ENCODE results near the gene UGT1A7.

DNA sequence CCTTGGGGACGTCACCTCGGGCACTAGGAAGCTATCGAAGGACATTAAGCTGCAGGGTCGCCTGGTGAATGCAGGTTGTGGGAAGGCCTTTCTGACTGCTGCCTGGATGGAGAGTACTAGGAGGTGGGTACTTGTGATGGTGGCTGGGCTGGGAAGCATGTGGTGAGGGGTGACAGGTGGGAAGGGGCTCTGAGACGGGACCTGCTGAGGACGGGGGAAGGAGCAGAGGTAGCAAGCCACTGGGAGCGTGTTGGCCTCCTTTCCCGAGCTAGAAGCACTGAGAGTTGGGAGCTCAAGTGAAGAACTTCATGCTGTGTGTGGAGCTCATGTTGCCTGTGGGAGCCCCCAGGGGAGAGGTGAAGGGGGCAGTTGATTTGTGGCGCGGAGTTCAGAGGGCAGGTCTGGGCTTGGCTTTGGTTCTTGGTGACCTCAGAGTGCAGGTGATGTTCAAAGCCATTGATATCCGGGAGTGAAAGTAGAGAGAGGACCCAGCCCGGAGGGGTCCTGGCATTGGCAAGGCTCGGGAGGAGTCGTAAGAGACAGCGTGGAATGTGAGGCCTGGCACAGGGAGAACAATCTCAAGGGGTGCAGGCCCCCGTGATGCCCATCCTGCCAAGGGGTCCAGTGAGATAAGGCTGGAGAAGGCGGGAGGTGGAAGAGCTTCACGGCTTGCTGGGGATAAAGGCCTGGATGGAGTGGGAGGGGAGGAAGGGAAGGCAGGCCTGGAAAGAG, 109.6 kb downstream of the UGT1A7 start:
- TF ChIP-seq, protein P1, sequence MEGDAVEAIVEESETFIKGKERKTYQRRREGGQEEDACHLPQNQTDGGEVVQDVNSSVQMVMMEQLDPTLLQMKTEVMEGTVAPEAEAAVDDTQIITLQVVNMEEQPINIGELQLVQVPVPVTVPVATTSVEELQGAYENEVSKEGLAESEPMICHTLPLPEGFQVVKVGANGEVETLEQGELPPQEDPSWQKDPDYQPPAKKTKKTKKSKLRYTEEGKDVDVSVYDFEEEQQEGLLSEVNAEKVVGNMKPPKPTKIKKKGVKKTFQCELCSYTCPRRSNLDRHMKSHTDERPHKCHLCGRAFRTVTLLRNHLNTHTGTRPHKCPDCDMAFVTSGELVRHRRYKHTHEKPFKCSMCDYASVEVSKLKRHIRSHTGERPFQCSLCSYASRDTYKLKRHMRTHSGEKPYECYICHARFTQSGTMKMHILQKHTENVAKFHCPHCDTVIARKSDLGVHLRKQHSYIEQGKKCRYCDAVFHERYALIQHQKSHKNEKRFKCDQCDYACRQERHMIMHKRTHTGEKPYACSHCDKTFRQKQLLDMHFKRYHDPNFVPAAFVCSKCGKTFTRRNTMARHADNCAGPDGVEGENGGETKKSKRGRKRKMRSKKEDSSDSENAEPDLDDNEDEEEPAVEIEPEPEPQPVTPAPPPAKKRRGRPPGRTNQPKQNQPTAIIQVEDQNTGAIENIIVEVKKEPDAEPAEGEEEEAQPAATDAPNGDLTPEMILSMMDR (IDR thresholded peaks at IDR 0.05; ENCODE audit: low read depth, low read length, poor library complexity, severe bottlenecking) = no peak
- no peak for TF ChIP-seq EZH2phosphoT487 (IDR thresholded peaks at IDR 0.05; ENCODE audit: borderline replicate concordance, low read length)

All from DOHH2 (cell line).